GM19099 (cell line): ENCODE measurements around the gene CAMKMT.

Experiments used
- POLR2A ChIP-seq: IDR thresholded peaks from 3 replicates; pipeline ENCODE4 v1.6.1; 2011; ENCODE audit warnings: low read depth; ENCODE audit not compliant: insufficient read length; ENCODE audit errors: extremely low read depth

CAMKMT gene

DNA sequence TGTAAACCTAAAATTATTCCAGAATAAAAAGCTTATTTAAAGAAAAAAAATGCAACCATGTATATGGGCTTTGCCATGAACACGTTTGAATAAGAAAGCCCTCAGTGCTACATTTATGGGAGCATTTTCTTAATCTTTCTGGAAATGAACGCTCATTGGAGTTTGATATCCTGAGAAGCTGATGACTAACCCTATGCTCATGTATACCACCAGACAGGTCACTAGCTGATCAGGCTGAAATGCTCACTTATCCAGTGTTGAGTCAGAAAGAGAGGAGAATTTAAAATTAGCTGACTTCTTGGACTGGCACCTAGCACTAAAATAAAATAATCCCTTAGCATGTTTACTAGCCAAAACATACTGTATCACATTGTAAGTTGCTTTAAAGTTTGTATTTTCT is 324.8 kb downstream of the CAMKMT start:
- no peak for TF ChIP-seq POLR2A

GRCh38 chr2:44687686-44688455 is 326.1 kb downstream of the CAMKMT start:
- no peak for TF ChIP-seq POLR2A

GRCh38 chr2:44688456-44689124 is 326.8 kb downstream of the CAMKMT start:
- no peak for TF ChIP-seq POLR2A

GRCh38 chr2:44689516-44689915 is 327.8 kb downstream of the CAMKMT start:
- no peak for TF ChIP-seq POLR2A

DNA sequence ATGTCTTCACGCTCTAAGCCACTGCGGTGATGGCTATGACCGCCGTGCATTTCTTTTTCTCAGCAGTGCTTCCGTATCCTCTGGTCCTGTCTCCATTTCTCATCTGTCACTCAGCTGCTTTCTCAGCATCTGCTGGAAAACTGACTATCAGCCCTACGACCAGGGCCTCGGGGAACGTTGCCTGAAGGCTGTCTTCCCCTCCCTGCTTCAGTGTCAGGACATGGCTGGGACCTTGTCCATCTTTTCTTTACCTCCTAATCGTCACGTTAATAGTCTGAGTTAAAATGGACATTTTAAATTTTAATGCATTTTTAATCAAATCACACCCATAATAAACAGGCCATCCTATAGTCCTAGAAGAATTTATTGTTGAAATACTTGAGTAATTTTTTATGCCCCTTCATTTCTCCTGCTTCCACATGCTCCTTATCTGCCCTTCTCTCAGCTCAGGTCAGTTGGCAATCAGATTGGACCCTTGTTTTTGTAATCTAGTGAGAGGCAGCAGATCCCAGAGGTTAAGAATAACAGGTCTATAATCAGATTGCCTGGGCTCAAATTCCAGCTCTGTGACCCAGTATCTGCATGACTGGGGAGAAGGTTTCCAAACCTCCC is 329.5 kb downstream of the CAMKMT start:
- TF ChIP-seq POLR2A: no peak

DNA sequence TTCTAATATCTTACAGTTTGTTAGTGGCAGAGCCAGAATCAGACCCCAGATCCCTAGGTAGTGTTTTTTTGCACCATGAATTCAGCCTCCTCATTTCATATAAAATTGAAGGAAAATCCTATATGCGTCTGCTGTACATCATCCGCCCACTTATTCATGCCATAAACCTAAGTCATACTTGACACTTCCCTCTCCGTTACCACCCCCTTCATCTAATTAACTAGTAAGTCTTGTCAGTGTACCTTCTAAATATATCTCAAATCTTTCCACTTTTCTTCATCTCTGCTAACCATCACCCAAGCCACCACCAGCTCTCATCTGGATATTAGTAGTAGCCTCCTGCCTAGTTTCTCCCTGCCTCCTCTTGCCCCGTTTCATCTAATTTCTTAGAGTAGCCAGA is 331.1 kb downstream of the CAMKMT start:
- TF ChIP-seq POLR2A: no peak

DNA sequence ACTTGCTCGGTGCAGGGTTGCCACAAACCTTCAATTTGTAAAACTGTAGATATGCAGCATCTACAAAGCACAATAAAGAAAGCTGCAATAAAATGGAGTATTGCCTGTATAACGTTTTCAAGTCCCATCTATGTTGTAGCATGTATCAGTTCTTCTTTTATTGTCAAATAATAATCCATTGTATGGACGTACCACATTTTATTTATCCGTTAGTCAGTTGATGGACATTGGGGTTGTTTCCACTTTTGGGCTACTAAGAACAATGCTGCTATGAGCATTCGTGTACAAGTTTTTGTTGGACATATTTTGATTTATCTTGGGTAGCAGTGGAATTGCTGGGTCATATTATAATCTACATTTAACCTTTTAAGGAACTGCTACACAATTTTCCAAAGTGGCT is 339.1 kb downstream of the CAMKMT start:
- no peak for TF ChIP-seq POLR2A

DNA sequence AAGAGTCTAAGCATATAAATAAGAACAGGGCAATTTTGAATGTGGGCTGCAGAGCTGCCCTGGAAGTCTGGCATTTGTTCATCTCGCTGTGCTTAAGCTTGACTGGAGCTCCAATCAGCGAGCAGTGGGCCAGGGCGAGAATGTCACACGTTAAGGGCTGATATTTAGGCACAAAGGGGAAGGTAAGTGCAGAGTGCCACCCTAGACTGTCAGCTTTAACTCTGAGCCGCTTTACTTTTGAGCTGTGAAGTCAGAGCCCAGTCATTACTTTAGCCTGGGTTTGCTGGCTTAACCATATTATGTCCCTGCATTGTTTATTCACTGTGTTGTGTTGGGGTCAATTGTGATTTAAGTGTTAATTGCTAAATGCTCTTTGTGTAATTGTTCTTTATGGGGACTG is 343.6 kb downstream of the CAMKMT start:
- TF ChIP-seq POLR2A: no peak

GRCh38 chr2:44705876-44706480 is 344.2 kb downstream of the CAMKMT start:
- TF ChIP-seq POLR2A: no peak

DNA sequence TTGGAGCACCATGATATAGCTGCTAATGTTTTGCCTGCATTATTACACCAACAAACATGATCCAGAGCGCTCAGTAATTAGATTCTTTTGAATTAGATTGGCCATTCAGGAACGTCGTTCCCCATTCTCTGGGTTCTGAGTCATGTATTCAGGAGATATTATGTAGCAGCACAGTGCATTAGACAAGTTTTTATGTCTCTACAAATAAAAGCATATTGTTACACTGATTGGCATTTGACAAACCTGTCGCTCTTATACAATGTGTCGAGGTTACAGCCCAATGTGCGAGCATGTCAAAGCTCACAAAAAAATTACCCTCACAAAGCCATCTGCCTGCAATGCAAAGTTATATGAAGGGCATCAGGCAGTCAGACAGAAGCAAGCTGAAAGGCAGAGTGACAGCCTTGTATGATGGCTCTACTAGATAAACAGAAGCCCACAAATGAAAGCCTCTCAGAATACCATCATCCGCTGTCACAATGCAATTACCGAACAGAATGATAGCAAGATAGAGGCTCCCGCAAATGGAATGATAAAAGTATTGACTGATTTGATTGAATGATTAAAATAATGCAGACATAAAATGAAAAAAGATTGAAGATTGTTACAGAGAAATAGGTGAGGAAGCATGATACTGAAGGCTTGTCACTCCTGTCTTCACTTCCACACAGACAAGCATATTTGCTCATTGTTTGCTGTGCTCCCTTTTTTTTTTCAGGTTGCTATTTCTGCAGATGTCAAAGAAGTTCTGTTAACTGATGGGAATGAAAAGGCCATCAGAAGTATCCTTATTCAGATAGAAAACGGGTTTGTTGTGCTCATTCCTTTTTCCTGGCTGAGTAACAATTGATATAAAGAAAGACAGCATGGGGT is 345.2 kb downstream of the CAMKMT start:
- TF ChIP-seq POLR2A: no peak

- TF ChIP-seq POLR2A: no peak
These were observed 346.4 kb downstream of the CAMKMT start for GRCh38 chr2:44707945-44708660.

DNA sequence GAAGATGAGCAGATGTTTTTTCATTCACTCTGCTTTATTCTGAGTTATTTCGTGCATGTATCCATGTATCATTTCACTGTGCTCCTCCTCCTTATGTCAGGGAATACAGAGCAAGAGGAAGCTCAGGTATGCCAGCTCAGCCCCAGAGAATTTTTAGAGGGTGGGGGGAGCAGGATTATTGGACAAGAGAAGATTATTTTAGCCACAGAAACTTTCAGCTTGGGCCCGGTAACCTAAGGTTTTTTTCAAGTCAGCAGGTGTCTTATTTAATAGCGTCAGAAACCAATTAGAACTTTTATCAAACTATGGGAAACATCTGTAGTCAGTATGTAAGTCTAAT is 346.9 kb downstream of the CAMKMT start:
- TF ChIP-seq POLR2A: no peak

DNA sequence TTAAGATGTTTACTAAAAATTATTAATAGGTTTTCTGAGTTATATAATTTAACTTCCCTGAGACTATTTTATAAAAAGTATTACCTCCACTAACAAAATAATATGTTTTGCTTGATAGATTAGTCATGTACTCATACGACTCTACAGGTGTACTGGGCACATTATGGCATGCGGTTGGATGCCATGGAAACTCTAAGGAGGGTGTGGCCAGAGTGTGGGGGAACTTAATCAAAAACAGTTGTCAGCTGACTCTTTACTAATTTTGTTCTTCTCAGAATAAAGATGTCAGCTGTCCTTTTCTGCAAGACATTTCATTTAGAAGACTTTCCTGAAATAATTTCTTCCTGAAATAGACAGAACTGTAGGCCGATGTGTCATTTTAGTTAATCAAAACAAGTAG is 351.4 kb downstream of the CAMKMT start:
- TF ChIP-seq POLR2A: no peak

GRCh38 chr2:44715671-44716081 is 353.9 kb downstream of the CAMKMT start:
- no peak for TF ChIP-seq POLR2A

DNA sequence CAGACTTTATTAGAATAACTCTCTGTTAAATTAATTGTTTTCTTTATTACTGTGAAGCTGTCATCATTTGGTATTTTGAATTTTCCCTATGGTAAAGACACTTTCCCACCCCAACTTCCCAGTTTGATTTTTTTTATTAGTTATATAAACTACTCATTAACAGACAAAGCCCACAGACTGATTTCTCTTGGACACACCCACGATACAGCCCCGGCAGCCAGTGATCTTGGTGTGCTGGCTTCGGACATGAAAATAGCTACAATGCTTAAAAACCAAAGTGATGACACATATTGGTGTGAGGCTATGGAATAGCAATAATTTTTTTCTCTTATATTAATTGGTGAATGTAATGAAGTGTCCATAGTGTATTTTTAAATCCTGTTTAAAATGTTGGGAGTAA is 354.4 kb downstream of the CAMKMT start:
- no peak for TF ChIP-seq POLR2A

DNA sequence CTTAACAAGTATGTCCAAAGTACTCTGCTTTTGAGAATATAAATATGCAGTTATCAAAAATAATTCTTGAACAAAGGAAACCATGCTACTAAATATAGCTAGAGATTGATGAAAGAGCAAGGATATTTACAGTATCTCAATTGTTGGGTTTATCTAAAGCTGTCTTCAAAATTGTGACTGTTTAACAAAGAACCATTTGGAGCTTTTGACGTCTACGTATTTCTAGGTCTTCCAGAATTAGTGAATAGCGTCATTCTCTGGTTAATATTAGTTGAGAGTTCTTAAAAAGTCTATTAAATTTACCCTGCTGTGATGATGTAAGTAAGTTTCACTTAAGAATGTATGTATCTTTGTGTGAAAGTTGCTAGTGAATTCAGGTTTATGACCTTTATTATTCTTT is 356.7 kb downstream of the CAMKMT start:
- no peak for TF ChIP-seq POLR2A
